Activated CD4-positive, alpha-beta T cell treated with anti-CD3 and anti-CD28 coated beads, Interleukin-2, amount 50 U/mL, for 48 hours (primary cell): ENCODE results near the gene TMED10.
"Not testable (repeated sequence)": the region's sequence is repeated elsewhere in the genome, so short reads cannot be mapped to it uniquely, and the experiment has no call there.

Source experiments
- DNase-seq, 2 experiments: peaks; one replicate each; pipeline ENCODE4 v3.0.0-alpha.2; 2020

TMED10 gene

GRCh38 chr14:75188520-75189268 is 12.3 kb upstream of the TMED10 start:
- no peak for DNase-seq

GRCh38 chr14:75188086-75188485 is 11.7 kb upstream of the TMED10 start:
- DNase-seq = no peak

GRCh38 chr14:75186953-75187352 is 10.5 kb upstream of the TMED10 start:
- no peak for DNase-seq

- no peak for DNase-seq
These were observed 9.0 kb upstream of the TMED10 start for GRCh38 chr14:75185251-75186040.

DNA sequence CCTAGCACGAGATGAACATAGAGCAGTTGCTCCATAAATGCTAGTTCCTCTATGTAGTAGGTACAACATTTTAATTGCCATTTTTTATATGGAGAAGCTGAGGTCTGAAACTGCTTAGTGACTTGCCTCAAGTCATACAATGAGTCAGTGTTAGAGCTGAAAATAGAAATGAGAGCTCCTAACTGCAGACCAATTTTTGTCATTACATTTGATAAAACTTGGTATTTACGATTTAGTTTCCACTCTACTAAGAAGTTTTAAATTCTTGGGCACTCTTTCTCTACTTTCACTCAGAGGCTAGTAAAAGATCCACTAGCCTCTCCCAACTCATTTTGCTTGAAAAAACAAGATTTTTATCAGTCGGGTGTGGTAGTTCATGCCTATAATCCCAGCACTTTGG is 8.1 kb upstream of the TMED10 start:
- DNase-seq = no peak

- no peak for DNase-seq
These were observed 7.6 kb upstream of the TMED10 start for GRCh38 chr14:75184039-75184438.

GRCh38 chr14:75183225-75183624 is 6.8 kb upstream of the TMED10 start:
- no peak for DNase-seq

DNA sequence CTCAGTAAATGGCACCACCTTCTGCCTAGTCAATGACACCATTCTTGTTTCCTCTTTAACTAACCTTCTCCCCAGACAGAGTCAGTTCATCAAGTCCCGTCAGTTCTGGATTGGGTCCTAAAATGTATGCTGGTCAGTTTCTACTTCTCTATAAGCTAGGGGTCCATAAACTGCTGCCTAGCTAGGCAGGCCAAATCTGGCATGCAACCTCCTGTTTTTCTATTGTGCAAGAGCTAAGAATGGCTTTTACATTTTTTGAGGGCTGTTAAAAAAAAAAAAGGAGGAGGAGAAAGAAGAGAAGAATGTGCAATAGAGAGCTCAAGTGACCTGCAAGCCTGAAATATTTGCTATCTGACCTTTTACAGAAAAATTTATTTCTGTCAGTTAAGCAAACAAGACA is 6.4 kb upstream of the TMED10 start:
- DNase-seq = no peak

DNA sequence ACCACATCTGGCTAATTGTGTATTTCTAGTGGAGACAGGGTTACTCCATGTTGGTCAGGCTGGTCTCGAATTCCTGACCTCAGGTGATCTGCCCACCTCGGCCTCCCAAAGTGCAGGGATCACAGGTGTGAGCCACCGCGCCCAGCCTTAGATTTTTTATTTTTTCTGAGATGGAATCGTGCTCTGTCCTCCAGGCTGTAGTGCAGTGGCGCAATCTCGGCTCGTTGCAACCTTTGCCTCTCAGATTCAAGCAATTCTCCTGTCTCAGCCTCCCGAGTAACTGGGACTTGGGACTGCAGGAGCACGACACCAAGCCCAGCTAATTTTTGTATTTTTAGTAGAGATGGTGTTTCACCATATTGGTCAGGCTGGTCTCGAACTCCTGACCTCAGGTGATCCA is 5.8 kb upstream of the TMED10 start:
- not testable (repeated sequence) for DNase-seq

- DNase-seq = no peak
These were observed 5.1 kb upstream of the TMED10 start for GRCh38 chr14:75181293-75182062.

- DNase-seq = no peak
These were observed 703 bp downstream of the TMED10 start for GRCh38 chr14:75175677-75176141.

GRCh38 chr14:75174066-75174465 is 2.3 kb downstream of the TMED10 start:
- no peak for DNase-seq

DNA sequence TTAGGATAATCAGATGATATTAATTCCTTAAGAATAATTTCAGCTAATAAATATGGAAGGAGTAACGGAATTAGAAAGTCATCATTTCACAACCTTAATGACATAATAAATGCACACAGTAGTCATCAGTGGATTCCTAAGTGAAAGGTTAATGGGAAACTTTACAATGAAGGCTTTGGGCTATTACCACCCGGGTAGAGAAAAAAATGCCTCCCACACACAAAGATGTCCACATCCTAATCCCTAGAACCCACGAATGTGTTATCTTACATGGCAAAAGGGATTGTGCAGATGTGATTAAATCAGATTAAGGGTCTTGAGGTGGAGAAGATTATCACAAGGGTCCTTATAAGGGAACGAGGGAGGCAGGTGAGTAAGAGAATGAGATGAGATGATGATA is 5.6 kb downstream of the TMED10 start:
- no peak for DNase-seq

- DNase-seq = no peak
These were observed 7.7 kb downstream of the TMED10 start for GRCh38 chr14:75168586-75169335.

DNA sequence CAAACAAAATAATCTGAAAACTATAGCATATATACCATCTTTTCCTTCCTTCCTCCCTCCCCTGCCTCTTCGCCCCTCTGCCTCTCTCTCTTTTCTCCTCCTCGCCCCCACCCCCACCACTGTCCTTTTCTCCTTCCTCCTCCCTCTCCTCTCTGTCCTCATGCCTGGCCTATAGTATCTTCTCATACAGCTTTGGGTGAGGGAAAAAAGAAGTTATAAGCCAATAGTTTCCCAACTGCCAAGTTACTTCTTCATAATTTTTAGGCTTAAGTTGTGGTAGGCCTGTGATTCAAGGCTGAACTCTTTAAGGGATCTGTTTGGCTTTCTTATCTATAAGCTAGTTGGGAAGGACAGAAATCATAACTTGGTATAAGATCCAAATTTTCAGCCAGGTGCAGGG is 9.1 kb downstream of the TMED10 start:
- DNase-seq = no peak

DNA sequence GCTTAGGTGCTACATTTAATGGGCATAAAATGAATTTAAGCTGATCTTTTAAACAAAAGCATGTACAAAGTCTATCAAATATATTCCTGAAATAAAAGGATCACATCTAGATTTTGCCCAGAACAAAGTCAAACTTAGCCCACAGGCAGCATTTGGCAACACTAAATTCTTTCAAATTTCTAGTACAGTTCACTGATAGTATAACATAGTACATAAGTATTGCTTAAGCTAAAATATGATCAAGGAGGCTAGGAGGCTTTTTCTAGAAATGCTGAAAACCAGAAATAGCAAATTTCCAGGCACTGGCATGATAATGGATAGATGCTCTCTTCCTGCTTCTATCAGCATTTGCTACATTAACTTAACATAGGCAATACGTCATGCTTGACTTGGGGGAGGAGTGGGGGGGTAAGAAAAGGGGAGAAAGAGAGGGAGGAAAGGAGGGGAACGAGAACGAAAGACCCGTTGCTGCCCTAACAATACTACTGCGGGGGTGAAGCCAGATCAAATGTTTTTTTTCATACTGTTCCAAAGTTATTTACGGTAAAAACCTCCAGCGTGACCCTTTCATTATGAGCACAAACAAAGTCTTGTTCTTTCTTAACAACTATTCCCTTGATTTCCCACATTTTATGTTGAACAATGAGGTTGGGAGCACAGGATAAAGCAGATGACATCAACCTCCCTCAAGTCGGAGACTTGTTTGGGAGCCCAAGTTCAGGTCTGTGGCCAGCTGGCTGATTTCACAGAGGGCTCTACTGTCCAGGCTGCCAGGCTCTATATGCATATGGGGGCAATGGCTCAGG is 10.6 kb downstream of the TMED10 start:
- no peak for DNase-seq

GRCh38 chr14:75164809-75165208 is 11.6 kb downstream of the TMED10 start:
- no peak for DNase-seq

DNA sequence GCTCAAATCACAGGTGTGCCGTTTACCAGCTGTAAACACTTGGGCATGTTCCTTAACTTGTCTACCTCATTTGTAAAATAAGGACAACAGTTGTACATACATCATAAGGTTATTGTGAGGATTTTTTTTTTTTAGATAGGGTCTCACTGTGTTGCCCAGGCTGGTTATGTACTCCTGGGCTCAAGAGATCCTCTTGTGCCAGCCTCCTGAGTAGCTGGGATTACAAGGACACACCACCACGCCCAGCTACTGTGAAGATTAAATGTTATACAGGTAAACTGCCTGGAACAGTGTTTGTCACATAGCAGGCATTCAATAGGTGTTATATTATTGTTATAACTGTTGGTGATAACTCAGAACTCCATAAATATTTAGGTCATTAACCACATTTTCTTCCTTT is 12.7 kb downstream of the TMED10 start:
- DNase-seq = no peak

- no peak for DNase-seq
These were observed 13.8 kb downstream of the TMED10 start for GRCh38 chr14:75162631-75163030.

DNA sequence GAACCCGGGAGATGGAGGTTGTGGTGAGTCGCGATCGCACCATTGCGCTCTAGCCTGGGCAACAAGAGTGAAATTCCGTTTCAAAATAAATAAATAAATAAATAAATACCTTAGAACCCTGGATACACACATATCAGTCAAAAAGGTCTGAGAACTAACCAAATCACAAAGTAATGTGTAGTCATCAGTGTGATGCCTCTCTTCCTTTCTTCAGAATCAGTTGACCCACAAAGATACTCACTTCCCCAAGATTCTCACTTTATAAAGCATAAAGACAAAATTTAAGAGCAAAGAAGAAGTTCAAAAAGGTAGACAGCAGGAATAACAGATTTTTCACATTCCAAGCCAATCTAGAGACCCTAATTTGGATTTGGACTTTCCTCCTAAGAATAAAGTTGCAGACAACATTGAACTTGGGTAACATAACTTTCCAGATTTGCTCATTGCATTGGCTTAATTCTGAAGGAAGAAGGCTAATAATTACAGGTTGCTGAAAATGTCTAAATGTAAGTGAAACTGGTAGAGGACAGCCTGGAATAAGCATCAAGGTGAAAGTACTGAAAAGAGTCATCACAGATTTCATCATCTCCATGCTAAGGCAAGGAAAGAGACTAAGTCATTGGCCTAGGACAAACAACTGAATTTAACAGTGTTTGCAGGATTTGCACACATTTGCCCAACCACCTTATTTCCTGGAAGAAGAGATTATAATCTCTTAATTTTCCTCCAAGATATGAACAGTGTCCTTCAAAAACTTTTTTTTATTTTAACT is 17.4 kb downstream of the TMED10 start:
- no peak for DNase-seq

DNA sequence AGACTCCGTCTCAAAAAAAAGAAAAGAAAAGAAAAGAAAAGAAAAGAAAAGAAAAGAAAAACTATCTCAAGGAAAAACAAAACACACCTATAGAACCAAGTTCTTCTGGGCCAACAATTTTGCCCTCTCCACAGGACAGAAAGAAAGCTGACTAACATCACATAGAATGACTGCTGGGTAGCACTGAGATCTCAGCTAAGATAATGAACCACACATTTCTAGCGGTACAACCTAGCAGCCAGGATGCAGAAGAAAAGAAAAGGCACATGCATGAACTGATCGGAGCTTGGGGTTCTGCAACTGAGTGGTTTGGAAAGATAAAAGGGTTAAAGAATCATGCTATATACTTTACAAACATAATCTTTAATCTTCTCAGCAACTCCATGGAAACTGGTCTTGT is 19.5 kb downstream of the TMED10 start:
- DNase-seq = no peak
